Activated CD4-positive, CD25-positive, alpha-beta regulatory T cell treated with anti-CD3 and anti-CD28 coated beads, Interleukin-2, amount 50 U/mL, for 72 hours (primary cell): ENCODE results near the gene JAG1.

Experiments
- DNase-seq: peaks from one replicate; pipeline ENCODE4 v3.0.0; 2021

The JAG1 gene

GRCh38 chr20:10666221-10667076 lies 7.3 kb downstream of the JAG1 start:
- no peak for DNase-seq

GRCh38 chr20:10665791-10666190 lies 8.0 kb downstream of the JAG1 start:
- DNase-seq = no peak

GRCh38 chr20:10665027-10665561 lies 8.7 kb downstream of the JAG1 start:
- DNase-seq = no peak

- no peak for DNase-seq
Observed at GRCh38 chr20:10663756-10664155, 10.0 kb downstream of the JAG1 start.

- no peak for DNase-seq
Observed at GRCh38 chr20:10662661-10663458, 10.9 kb downstream of the JAG1 start.

GRCh38 chr20:10662151-10662550 lies 11.6 kb downstream of the JAG1 start:
- DNase-seq = no peak

GRCh38 chr20:10661261-10661660 lies 12.5 kb downstream of the JAG1 start:
- no peak for DNase-seq

GRCh38 chr20:10660661-10661060 lies 13.1 kb downstream of the JAG1 start:
- DNase-seq = no peak

- no peak for DNase-seq
Observed at GRCh38 chr20:10659651-10660601, 13.9 kb downstream of the JAG1 start.

GRCh38 chr20:10658876-10659632 lies 14.7 kb downstream of the JAG1 start:
- no peak for DNase-seq

- DNase-seq = no peak
Observed at GRCh38 chr20:10658051-10658823, 15.6 kb downstream of the JAG1 start.

- no peak for DNase-seq
Observed at GRCh38 chr20:10657453-10657852, 16.3 kb downstream of the JAG1 start.

GRCh38 chr20:10655720-10656669 lies 17.8 kb downstream of the JAG1 start:
- DNase-seq = no peak

GRCh38 chr20:10654630-10655029 lies 19.2 kb downstream of the JAG1 start:
- no peak for DNase-seq

GRCh38 chr20:10654250-10654610 lies 19.6 kb downstream of the JAG1 start:
- DNase-seq = no peak

GRCh38 chr20:10653599-10654249 lies 20.1 kb downstream of the JAG1 start:
- no peak for DNase-seq

GRCh38 chr20:10652660-10653261 lies 21.0 kb downstream of the JAG1 start:
- no peak for DNase-seq

GRCh38 chr20:10652185-10652584 lies 21.6 kb downstream of the JAG1 start:
- no peak for DNase-seq
